NT2/D1 (cell line): Measurements from ENCODE around the gene MAP3K10.

Experiments used
- SUZ12 ChIP-seq: IDR thresholded peaks from 2 replicates; pipeline ENCODE4 v1.6.1; 2011; ENCODE audit not compliant: insufficient read length, insufficient read depth; ENCODE audit errors: extremely low read depth
- ZNF274 ChIP-seq: IDR thresholded peaks from 2 replicates; pipeline ENCODE4 v1.6.1; 2011; ENCODE audit warnings: mild to moderate bottlenecking, low read depth, low read length

DNA sequence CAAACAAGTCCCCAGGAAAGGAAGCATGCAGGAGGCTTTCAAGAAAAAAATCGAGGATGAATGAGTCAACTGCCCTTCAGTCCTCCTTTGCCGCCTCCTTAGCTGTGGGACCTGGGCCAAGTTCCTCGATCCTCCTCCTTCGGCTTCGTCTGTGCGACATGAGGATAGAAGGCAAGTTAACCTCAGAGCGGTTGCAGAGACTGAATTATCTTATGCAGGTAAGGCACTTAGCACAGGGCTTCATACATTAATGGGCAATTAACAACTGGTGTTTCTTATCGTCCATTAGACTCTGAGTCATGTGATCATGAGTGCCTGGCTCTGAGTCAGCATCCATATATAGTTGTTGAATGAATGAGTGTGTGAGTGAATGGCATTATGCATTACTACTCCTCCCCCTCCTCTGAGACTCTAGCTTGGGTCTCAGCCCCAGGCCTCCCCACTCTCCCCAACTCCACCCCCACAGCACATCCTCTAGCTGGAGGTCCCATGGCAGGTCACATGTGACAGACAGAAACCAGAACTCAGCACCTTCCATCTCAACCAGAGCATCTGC is 28.6 kb downstream of the MAP3K10 start:
- TF ChIP-seq SUZ12 (no peak), ZNF274 (no peak)
